ENCODE results near the gene DTNBP1. TPM values are rescaled to one million over a fixed set of nuclear protein-coding genes. Genes with fewer than 3 reads are reported as not detected.

Gene DTNBP1
- total RNA-seq, 2 donors from 2014 or later, result 11.5 to 30.8 TPM

- DNase-seq (ENCODE audit: low spot score), result no peak
- H3K4me1 ChIP-seq (ENCODE audit: control insufficient read depth in 1 of 2, low read depth in 2 of 2), result peaks cover 0 to 9% of the 10 kb centered on the region in 2 donors
- no peaks in the 10 kb centered on the region for H3K9me3 ChIP-seq
- H3K27ac ChIP-seq, result no peak overlapping the region
- no peaks in the 10 kb centered on the region for H3K27me3 ChIP-seq (replicated peaks; ENCODE audit: insufficient read depth)
- no peak overlapping the region for H3K4me3 ChIP-seq
- H3K36me3 ChIP-seq, result no peaks in the 10 kb centered on the region
- TF ChIP-seq CTCF (IDR thresholded peaks at IDR 0.05), result no peak
- no peak for ATAC-seq (ENCODE audit: insufficient number of reproducible peaks, low FRiP score, low read depth)
These were observed 123.9 kb downstream of the DTNBP1 start for GRCh38 chr6:15538766-15539495.

- H3K4me3 ChIP-seq, result no peak overlapping the region
- DNase-seq (ENCODE audit: low spot score), result no peak
- no peaks in the 10 kb centered on the region for H3K36me3 ChIP-seq
- H3K9me3 ChIP-seq, result no peaks in the 10 kb centered on the region
- peaks cover 0 to 5% of the 10 kb centered on the region in 2 donors for H3K4me1 ChIP-seq (ENCODE audit: control insufficient read depth in 1 of 2, low read depth in 2 of 2)
- H3K27ac ChIP-seq, result no peak overlapping the region
- TF ChIP-seq CTCF (IDR thresholded peaks at IDR 0.05), result no peak
- no peak for ATAC-seq (ENCODE audit: insufficient number of reproducible peaks, low FRiP score, low read depth)
- H3K27me3 ChIP-seq (replicated peaks; ENCODE audit: insufficient read depth), result no peaks in the 10 kb centered on the region
These were observed 124.7 kb downstream of the DTNBP1 start for GRCh38 chr6:15538106-15538505.

GRCh38 chr6:15536198-15536955 lies 126.5 kb downstream of the DTNBP1 start:
- H3K27ac ChIP-seq, result no peak overlapping the region
- peaks cover 0 to 5% of the 10 kb centered on the region in 2 donors for H3K4me1 ChIP-seq (ENCODE audit: control insufficient read depth in 1 of 2, low read depth in 2 of 2)
- DNase-seq (ENCODE audit: low spot score) (no peak), ATAC-seq (ENCODE audit: insufficient number of reproducible peaks, low FRiP score, low read depth) (no peak)
- no peaks in the 10 kb centered on the region for H3K27me3 ChIP-seq (replicated peaks; ENCODE audit: insufficient read depth)
- peaks cover under 1% of the 10 kb centered on the region for H3K36me3 ChIP-seq
- no peaks in the 10 kb centered on the region for H3K9me3 ChIP-seq
- H3K4me3 ChIP-seq, result no peak overlapping the region
- TF ChIP-seq CTCF (IDR thresholded peaks at IDR 0.05), result no peak

- peaks cover 4% of the 10 kb centered on the region for H3K36me3 ChIP-seq
- DNase-seq (ENCODE audit: low spot score) (no peak), ATAC-seq (ENCODE audit: insufficient number of reproducible peaks, low FRiP score, low read depth) (no peak)
- H3K9me3 ChIP-seq, result no peaks in the 10 kb centered on the region
- H3K27me3 ChIP-seq (replicated peaks; ENCODE audit: insufficient read depth), result no peaks in the 10 kb centered on the region
- no peak overlapping the region for H3K27ac ChIP-seq
- peaks cover 0 to 5% of the 10 kb centered on the region in 2 donors for H3K4me1 ChIP-seq (ENCODE audit: control insufficient read depth in 1 of 2, low read depth in 2 of 2)
- no peak overlapping the region for H3K4me3 ChIP-seq
- TF ChIP-seq CTCF (IDR thresholded peaks at IDR 0.05), result no peak
These were observed 127.2 kb downstream of the DTNBP1 start for GRCh38 chr6:15535495-15536197.

GRCh38 chr6:15534974-15535373 lies 127.9 kb downstream of the DTNBP1 start:
- DNase-seq (ENCODE audit: low spot score) (no peak), ATAC-seq (ENCODE audit: insufficient number of reproducible peaks, low FRiP score, low read depth) (no peak)
- H3K27me3 ChIP-seq (replicated peaks; ENCODE audit: insufficient read depth), result no peaks in the 10 kb centered on the region
- H3K9me3 ChIP-seq, result no peaks in the 10 kb centered on the region
- H3K27ac ChIP-seq, result no peak overlapping the region
- H3K4me3 ChIP-seq, result no peak overlapping the region
- H3K36me3 ChIP-seq, result peaks cover 4% of the 10 kb centered on the region
- peaks cover 0 to 5% of the 10 kb centered on the region in 2 donors for H3K4me1 ChIP-seq (ENCODE audit: control insufficient read depth in 1 of 2, low read depth in 2 of 2)
- TF ChIP-seq CTCF (IDR thresholded peaks at IDR 0.05), result no peak
